ENCODE data around the gene GOLGA8K.
"Not testable (repeated sequence)": the region's sequence is repeated elsewhere in the genome, so short reads cannot be mapped to it uniquely, and the experiment has no call there.

The GOLGA8K gene, protein sequence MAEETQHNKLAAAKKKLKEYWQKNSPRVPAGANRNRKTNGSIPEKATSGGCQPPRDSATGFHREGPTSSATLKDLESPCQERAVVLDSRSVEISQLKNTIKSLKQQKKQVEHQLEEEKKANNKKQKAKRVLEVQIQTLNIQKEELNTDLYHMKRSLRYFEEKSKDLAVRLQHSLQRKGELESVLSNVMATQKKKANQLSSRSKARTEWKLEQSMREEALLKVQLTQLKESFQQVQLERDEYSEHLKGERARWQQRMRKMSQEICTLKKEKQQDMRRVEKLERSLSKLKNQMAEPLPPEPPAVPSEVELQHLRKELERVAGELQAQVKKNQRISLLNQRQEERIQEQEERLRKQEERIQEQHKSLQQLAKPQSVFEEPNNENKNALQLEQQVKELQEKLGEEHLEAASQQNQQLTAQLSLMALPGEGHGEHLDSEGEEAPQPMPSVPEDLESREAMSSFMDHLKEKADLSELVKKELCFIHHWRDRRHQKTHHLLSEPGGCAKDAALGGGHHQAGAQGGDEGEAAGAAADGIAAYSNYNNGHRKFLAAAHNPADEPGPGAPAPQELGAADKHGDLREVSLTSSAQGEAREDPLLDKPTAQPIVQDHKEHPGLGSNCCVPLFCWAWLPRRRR

GRCh38 chr15:32403192-32403591, at the start of gene GOLGA8K:
TSS of gene GOLGA8K (minus strand) at chr15:32403292. CDS start at chr15:32403194, 98 bp downstream.
- DNase-seq (ENCODE audit: low spot score): not testable (repeated sequence)

DNA sequence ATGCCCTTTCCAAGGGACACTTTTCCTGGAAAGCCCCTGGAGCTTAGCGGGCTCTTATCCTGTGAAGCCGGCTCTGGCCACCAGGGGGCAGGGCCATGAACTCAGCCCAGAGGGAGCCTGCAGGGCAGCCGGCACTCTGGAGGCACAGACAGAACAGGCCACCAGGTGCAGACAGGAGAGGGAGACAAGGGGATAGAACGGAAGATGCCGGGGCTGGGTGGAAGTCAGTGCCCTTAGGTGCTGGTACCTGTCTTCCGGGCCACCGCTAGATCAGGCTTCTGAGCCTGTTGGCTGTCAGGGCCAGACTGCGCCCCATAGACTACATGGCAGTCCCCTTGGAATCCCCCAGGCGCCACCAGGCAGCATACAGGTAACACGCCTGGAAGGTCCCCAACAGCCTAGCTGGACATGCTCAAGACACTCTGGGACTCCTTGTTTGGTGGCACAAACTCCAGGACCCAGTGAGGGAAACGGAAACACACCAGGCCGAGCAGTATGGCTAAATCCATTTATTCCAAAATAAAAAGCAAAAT, 37.4 kb upstream of the GOLGA8K start:
- DNase-seq (ENCODE audit: low spot score): not testable (repeated sequence)

DNA sequence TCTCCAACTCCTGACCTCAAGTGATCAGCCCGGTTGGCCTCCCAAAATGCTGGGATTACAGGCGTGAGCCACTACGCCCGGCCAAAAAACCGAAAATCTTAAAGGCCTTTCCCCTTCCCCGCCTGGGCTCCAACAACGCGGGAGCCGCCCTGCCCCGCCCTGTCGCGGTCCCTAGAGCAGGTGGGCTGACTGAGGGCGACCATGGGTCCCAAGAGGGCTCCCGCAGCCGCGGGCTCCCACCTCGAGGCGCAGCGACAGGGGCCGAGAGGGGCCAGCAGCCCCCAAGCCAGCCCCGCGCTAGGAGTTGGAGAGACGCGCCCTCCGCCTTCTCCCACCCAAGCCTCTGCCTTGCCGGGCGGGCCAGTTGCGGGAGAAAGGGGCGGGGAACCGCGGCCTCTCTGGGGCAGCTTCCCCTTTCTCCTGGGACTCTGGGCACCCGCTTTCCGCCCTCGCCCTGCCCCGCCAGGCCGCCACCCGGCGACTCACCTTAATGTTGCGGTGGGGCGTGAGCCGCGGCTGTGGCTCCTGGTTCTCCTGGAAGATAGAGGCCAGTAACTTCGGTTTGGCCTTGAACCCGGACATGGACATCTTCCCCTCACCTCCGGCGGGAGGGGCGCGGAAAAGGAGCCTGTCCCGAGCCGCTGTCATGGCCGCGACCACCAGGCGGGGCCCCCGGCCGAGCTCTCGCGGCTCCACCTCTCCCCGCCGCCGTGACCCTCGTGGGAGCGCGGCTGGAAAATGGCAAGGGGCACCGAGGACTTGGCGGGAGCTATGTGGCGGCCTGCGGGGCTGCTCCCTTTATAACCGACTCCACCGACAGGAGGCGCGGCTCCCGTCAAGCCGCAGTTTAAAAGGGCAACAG, 31.2 kb upstream of the GOLGA8K start:
- not testable (repeated sequence) for DNase-seq (ENCODE audit: low spot score)

- not testable (repeated sequence) for DNase-seq (ENCODE audit: low spot score)
These were observed 24.5 kb upstream of the GOLGA8K start for GRCh38 chr15:32427635-32428034.

DNA sequence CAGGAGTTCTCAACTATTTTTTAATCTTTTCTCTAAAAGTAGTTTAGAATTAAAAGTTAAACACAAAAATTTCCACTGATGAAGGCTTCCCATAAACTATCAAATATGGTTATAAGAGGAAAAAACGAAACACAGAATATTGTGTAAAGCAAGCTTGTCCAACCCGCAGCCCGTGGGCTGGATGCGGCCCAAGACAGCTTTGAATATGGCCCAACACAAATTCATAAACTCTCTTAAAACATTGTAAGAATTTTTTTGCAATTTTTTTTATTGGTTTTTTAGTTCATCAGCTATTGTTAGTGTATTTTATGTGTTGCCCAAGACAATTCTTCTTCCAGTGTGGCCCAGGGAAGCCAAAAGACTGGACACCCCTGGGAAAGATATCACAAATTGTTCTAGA, 23.4 kb upstream of the GOLGA8K start:
- not testable (repeated sequence) for DNase-seq (ENCODE audit: low spot score)

DNA sequence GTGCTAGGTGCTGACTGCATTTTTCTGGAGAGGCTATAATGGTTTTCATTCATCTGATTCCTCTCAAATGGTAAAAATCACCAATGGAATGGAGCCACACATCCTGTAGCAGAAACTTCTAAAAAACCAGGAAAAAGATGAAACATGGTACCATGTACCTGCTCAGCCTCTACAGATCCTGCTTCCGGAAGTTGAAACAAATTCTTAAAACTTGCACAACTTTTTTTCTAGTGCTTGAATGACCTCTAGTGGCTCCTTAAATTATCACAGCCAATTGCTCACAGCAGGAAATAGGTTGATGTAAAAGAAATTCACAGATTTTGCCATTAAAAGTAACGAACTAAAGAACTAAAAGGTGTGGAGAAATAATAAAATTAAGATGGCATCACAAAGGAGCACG, 4.8 kb upstream of the GOLGA8K start:
- not testable (repeated sequence) for DNase-seq (ENCODE audit: low spot score)

DNA sequence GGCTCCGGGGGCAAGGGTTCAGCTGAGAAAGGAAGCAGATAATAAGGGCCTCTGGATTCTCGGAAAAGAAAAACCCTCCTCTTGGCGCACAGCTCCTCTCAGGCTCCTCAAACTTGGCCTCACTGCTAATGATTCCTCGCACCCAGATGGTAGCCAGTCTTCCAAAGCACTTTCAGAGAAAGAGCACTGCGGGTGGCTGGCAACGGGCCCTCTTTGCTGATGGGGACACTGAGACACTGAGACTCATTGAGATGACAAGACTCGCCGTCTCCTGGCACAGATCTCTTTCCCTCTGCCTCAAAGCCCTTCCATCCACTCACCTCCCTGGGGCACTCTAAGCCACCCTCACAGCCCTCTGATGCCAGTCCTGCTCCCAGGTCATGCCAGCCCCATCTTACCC, 6.6 kb downstream of the GOLGA8K start:
- DNase-seq (ENCODE audit: low spot score): not testable (repeated sequence)

GRCh38 chr15:32394745-32395144, 8.3 kb downstream of the GOLGA8K start:
- DNase-seq (ENCODE audit: low spot score): not testable (repeated sequence)

- DNase-seq (ENCODE audit: low spot score): not testable (repeated sequence)
These were observed 14.9 kb downstream of the GOLGA8K start for GRCh38 chr15:32388050-32388648.

DNA sequence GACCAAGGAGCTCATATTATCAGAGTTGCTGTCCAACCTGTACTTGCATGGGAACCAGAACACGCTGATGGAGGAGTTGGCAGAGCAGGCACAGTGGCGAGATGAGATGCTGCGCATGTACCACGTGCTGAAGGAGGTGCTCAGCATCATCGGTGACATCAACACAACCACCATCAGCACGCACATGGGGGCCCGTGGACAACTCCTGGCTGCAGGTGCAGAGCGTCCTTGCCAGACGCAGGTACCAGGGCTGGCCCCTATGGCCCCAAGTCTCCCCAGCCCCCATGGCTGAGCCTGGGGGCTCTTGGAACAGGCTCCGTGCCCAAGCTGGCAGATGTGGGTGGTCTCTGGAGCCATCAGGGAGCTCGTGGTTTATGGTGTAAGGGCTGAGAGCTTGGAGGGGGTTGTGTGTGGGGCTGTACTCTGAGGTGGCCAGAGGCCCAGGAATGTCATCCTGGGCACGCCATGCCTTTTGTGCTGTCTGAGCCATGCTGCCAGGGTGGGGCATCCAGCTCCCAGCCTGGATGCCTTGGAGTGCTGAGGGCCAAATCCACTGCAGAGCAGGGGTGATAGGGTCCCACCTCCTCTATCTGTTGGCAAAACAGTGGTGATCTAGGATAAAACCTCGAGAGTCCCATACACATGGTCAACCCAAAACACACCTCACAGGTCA, 17.1 kb downstream of the GOLGA8K start:
- DNase-seq (ENCODE audit: low spot score): not testable (repeated sequence)

- not testable (repeated sequence) for DNase-seq (ENCODE audit: low spot score)
These were observed 28.9 kb downstream of the GOLGA8K start for GRCh38 chr15:32374185-32374584.

GRCh38 chr15:32373707-32374106, 29.4 kb downstream of the GOLGA8K start:
- DNase-seq (ENCODE audit: low spot score): not testable (repeated sequence)

DNA sequence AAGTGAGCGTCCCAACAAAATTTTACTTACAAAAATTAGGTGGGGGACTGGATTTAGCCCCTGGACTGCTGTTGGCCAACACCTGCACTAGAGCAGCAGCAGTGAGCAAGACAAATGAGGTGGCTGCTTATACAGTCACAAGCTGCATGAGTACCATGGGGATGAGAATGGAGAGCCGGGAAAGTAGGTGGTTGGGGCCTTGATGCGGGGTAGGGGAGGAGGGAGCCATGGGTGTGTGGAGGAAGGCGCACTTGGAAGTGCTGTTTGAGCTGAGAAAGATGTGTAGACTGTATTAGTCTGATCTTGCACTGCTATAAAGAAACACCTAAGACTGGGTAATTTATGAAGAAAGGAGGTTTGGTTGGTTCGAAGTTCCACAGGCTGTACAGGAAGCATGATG, 31.0 kb downstream of the GOLGA8K start:
- not testable (repeated sequence) for DNase-seq (ENCODE audit: low spot score)

- DNase-seq (ENCODE audit: low spot score): not testable (repeated sequence)
These were observed 32.6 kb downstream of the GOLGA8K start for GRCh38 chr15:32370526-32370925.

GRCh38 chr15:32370064-32370463, 33.0 kb downstream of the GOLGA8K start:
- DNase-seq (ENCODE audit: low spot score): not testable (repeated sequence)

DNA sequence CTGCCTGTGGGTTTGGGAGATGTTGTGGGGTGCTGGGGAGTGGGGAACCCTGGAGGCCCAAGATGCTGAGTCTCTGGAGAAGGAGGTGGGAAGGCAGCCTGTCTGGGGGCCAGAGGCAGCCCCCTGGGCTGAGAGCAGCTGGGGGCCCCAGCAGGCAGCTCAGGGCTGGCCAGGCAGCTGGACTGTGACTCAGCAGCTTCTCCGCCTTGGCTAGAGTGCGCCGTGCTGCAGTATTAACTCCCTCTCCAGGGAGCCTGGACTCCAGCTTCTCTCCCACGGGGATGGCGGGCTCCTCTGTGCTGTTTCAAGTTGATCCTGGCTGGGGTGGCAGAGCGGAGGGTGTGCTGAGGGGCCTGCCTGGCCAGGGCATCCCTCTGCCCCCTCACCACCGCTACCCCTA, 36.6 kb downstream of the GOLGA8K start:
- DNase-seq (ENCODE audit: low spot score): not testable (repeated sequence)

GRCh38 chr15:32365955-32366354, 37.1 kb downstream of the GOLGA8K start:
- DNase-seq (ENCODE audit: low spot score): not testable (repeated sequence)

GRCh38 chr15:32364944-32365343, 38.1 kb downstream of the GOLGA8K start:
- DNase-seq (ENCODE audit: low spot score): not testable (repeated sequence)

DNA sequence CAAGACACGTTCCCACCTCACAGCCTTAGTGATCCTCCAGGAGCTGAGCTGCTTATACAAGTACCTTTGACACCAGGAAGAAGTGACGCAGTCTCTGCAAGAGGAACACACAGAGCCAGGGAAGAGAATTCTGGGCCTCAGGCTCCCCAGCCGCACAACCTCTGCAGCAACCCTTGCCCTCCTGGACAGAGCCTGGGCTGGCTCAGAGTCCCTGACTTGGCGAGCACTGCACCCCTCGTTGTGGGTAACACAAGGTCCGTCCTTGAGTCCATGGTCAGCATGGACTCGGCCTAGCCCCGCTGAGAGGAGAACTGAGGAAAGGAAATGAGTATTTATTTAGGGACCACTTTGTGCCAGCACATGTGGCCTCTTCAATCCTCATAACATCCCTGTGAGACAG, 39.6 kb downstream of the GOLGA8K start:
- DNase-seq (ENCODE audit: low spot score): not testable (repeated sequence)

DNA sequence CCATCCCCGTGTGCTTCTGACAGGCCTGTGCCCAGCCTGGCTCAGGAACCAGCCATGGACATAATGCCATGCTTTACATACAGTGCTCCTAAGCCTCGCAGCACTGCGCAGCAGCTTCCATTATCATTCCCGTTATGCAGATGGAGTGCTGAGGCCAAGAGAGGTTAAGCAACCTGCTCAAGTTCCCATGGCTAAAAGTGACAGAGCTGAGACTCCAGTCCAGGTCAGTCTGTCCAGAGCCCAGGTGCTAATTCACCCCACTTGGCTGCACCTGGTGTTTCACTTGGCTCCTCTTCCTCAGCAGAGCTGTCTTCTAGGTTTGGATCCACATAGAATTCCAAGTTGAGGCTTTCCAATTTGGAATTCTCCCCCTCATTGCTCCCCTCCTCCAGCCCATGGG, 41.4 kb downstream of the GOLGA8K start:
- not testable (repeated sequence) for DNase-seq (ENCODE audit: low spot score)

DNA sequence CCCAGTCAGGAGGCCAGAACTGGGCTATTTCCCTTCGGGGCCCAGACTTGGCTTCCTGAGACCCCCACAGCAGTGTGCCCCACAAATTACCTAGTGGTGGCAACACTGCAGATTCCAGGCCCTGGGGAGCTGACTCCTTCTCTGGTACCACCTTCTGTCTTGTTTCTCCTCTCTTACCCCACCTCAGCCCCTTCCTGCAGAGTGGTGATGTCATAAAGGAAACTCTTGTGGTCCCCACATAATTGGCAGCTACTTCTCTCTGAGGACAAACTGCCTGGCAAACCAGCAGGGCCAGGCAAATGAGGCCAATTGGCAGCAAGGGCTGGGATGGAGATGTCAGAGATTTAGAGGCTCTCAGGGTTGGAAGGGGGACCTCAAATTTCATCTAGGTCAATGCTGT, 44.6 kb downstream of the GOLGA8K start:
- DNase-seq (ENCODE audit: low spot score): not testable (repeated sequence)

Measured in iPS-NIHi11 (cell line).